Activated CD4-positive, alpha-beta T cell treated with anti-CD3 and anti-CD28 coated beads for 24 hours (primary cell): ENCODE measurements around the gene SLC25A10.
A peak's percentile ranks its signal among the peaks of the same experiment; 100 is the strongest.

ENCODE experiments used
- DNase-seq, 2 donors: peaks; one replicate each; pipeline ENCODE4 v3.0.0-alpha.2; 2020; ENCODE audit warnings: low read depth in 2 of 2

The SLC25A10 gene

DNA sequence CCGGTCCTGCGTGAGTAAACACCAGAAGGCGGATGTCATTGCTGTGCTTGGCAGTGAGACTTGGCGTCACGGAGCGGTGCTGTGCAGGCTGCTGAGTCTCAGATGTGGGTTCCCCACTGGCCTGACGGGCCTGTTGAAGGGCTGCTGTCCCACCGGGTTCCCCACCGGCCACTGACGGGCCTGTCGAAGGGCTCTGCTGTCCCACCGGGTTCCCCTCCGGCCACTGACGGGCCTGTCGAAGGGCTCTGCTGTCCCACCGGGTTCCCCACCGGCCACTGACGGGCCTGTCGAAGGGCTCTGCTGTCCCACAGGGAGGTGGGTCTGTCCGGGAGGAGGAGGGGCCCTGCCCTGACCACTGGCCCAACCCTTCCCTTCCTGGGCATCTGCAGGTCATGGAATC, 25.5 kb upstream of the SLC25A10 start:
- no peak for DNase-seq

DNA sequence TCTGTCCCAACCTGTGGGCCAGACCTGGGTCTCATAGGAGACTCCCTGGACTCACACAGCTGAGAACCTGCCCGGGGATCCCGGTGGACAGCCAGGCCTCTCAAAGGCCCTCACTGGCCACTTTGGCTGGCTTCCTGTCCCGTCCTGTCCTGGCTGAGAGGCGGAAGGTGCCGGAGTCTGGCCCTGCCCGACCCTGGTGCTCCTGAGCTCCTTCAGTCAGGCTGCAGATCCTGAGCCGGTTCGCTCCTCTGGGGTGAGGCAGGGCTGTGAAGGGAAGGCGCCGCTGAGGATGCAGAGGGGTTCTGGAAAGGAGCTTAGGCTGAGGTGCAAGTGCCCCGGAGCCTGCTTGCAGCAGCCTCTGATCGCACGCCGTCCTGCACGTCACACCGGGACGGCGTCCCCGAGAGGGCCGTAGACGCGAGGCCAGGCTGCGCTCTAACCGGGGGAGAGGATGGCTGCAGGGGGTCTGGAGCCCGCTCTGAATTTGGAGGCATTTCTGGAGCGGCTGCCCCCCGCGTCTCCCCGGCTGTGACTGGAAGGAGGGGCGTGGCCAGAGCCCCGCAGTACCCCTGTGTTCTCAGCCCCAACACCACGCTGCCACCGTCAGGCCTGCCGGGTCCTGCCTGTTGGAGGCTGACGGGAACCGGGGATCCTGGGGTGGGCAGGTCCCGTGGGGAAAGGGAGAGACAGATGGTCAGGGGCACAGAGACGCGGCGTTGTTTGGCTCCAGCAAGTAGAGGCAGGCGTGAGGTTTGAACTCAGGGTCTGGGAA, 24.1 kb upstream of the SLC25A10 start:
- no peak for DNase-seq

GRCh38 chr17:81688616-81689015, 23.5 kb upstream of the SLC25A10 start:
- DNase-seq: no peak

GRCh38 chr17:81690066-81690465, 22.0 kb upstream of the SLC25A10 start:
- no peak for DNase-seq

DNA sequence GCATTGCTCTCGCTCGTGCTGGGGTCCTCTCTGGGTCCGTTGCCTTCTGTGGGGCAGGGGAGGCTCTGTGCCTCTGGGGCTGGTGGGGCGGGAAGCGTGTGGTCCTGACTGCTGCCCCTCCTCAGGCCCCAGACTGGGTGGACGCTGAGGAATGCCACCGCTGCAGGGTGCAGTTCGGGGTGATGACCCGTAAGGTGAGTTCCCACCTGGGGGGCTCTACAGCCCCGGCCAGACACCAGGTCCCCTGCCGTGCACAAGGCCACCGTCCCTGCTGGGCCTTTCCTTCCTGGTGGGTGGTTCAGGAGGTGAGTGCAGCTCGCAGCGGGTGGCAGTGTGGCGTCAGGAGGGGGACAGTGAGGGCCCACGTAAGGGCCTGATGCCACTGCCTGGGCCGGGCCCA, 21.5 kb upstream of the SLC25A10 start:
- no peak for DNase-seq

DNA sequence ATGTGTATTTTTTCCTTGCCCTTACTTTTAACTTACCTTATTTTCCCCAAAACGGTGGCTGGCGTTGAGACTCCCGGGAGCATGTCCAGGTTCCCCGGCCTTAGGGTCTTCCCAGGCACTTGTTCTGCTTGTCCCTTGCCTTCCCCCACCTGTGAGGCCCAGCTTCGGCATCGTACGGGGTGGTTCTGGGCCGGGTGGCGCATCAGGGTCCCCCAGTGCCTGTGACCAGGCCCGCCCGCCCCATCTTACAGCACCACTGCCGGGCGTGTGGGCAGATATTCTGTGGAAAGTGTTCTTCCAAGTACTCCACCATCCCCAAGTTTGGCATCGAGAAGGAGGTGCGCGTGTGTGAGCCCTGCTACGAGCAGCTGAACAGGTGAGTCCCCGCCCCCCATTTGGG, 20.9 kb upstream of the SLC25A10 start:
- DNase-seq: no peak

- DNase-seq: no peak
Measured at GRCh38 chr17:81691608-81692007, 20.5 kb upstream of the SLC25A10 start.

- DNase-seq: no peak
Measured at GRCh38 chr17:81693509-81694210, 18.4 kb upstream of the SLC25A10 start.

- no peak for DNase-seq
Measured at GRCh38 chr17:81694810-81695209, 17.3 kb upstream of the SLC25A10 start.

DNA sequence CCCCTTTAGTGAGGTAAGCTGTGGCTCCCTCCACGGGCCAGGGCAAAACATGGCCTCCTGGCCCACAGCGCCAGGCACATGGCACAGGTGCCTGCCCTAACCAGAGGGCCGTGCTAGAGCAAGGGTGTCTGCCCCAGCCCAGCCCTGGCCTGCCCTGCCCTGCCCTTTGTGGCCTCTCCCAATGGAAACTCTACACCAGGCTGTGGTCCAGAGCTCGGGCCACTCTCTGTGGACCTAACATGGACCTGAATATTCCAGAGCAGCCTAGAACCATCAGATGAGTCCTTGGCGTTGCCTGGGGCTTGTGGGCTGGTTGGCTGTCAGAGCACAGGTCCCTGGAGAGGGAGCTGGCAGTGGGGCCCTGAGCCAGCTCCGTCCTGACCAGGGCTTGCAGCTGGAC, 16.9 kb upstream of the SLC25A10 start:
- DNase-seq: no peak

- no peak for DNase-seq
Measured at GRCh38 chr17:81695801-81696200, 16.3 kb upstream of the SLC25A10 start.

DNA sequence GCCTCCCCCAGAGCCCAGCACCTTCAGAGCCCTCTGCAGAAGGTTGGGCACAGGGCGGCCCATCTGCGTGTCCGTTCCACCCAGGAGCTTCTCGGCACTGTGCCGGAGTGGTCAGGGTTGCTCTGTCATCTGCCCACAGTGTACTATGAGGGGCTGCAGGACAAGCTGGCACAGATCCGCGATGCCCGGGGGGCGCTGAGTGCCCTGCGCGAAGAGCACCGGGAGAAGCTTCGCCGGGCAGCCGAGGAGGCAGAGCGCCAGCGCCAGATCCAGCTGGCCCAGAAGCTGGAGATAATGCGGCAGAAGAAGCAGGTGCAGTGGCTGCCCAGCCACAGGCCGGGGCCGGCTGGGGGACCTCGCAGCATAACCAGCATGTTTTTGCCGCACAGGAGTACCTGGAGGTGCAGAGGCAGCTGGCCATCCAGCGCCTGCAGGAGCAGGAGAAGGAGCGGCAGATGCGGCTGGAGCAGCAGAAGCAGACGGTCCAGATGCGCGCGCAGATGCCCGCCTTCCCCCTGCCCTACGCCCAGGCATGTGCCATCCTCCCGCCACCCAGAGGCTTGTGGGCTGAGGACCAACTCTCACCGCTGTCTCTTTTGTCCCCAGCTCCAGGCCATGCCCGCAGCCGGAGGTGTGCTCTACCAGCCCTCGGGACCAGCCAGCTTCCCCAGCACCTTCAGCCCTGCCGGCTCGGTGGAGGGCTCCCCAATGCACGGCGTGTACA, 15.7 kb upstream of the SLC25A10 start:
- DNase-seq: no peak

DNA sequence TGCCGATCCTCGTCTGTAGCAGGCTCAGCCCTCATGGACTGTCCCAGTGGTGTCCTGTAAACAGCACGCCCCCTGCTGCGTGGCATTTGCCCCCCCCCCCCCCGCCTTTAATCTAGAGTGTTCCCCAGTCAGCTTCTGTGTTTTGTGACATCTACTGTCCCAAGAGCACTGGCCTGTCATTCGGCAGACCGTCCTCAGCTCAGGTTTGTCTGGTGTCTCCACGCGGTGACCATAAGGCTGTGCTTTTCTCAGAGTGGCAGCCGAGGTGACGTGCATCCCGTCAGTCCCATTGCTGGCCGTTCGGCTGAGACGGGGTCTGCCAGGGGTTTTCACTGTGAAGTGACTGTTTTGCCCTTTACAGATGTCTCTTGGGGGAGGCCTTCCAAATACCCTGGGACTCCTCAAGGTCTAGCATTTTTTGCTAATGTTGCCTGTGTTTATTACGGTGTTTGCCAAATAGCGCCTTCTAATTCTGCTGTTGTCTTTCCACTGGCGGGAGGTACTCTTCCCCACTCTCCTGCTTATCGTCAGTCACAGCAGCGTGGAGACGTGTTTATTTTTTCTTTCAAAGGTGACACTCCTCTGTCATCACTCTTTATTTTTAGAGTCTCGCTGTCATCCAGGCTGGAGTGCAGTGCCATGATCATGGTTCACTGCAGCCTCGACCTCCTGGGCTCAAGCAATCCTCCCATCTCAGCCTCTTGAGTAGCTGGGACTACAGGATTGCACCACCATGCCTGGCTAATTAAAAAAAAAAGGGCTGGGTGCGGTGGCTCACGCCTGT, 14.6 kb upstream of the SLC25A10 start:
- no peak for DNase-seq

DNA sequence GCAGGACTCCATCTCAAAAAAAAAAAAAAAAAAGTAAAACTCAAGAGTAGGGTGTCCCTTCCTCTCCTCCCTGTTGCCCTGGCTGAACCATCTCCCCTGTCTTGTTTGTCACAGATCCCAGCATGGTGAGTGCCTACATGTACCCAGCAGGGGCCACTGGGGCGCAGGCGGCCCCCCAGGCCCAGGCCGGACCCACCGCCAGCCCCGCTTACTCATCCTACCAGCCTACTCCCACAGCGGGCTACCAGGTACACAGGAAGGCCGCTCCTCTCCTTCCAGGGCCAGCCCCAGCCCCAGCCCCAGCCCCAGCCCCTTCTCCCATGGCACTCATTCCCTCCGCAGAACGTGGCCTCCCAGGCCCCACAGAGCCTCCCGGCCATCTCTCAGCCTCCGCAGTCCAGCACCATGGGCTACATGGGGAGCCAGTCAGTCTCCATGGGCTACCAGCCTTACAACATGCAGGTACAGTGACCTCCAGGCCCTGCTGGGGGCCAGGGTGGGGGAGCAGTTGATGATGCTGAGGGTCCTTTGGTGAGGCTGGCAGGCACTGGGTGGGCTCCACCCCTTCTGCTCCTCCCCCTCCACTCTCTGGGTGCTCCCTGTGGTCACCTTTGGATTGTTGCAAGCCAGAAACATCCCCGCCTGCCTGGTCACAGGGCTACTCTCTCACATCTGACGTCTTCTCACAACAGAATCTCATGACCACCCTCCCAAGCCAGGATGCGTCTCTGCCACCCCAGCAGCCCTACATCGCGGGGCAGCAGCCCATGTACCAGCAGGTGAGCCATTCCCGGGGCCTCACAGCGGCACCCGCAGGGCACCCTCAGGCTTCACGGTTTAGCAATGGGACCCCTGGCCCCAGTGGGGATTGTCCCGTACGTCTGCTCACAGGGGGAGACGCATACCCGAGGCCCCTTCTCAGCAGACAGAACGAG, 11.5 kb upstream of the SLC25A10 start:
- no peak for DNase-seq

DNA sequence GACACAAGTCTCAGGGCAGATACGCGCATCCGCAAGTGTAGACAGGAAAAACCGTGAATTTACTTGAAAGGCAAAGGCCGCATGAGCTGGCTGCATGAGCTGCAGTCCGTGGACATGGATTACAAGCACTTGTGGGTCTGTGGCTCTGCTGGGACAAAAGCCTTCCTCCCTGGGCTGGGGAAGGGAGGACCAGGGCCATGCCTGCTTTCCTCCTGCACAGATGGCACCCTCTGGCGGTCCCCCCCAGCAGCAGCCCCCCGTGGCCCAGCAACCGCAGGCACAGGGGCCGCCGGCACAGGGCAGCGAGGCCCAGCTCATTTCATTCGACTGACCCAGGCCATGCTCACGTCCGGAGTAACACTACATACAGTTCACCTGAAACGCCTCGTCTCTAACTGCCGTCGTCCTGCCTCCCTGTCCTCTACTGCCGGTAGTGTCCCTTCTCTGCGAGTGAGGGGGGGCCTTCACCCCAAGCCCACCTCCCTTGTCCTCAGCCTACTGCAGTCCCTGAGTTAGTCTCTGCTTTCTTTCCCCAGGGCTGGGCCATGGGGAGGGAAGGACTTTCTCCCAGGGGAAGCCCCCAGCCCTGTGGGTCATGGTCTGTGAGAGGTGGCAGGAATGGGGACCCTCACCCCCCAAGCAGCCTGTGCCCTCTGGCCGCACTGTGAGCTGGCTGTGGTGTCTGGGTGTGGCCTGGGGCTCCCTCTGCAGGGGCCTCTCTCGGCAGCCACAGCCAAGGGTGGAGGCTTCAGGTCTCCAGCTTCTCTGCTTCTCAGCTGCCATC, 10.6 kb upstream of the SLC25A10 start:
- no peak for DNase-seq

DNA sequence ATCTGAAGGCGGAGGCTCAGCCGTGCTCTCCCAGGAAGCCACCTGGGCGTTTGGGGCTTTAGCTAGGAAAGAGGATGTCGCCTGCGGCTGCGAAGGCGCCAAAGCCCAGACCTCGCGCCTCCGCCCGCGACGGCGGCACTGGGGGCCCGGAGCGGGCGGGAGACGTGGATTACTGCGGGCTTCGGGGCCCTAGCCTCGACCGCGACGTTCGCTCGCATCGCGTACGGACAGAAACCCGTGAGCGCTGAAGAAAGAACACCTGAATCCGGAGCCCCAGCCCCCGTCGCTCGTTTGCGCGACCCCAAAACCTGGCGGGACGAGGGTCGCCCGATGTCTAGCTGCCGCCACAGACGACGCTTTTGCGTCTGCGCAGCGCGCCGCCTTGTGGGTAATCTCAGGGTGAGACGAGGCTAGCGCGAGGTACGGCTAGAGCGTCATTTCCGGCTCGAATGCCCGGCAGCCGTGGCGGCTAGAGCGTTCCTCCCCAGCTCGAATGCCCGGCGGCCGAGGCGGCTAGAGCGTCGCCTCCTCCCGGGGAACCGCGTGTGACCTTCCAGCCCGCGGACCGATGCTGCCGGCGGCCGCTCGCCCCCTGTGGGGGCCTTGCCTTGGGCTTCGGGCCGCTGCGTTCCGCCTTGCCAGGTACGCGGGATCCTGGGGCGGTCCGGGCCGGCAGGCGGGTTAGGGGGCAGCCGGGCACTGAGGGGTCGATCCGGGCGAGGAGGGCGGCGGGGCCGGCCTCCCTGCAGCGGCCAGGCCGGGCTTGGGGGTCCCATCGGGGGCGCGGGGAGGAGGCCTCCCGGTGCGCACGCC, 8.9 kb upstream of the SLC25A10 start, which contains the start of gene MRPL12:
MRPL12 (plus strand) TSS at position 434 of the 813 bp plus-strand sequence; CDS start at position 569, 135 bp downstream.
- peak; percentile 76 to 86 for DNase-seq

- DNase-seq: no peak
Measured at GRCh38 chr17:81703747-81704654, 8.1 kb upstream of the SLC25A10 start.
